Measurements from ENCODE around the gene CRB3.

GRCh38 chr19:6451583-6452222 lies 12.4 kb upstream of the CRB3 start:
- no peak for TF ChIP-seq POLR2A (IDR thresholded peaks at IDR 0.05)
- no peak for TF ChIP-seq CTCF (IDR thresholded peaks at IDR 0.05)

Data from ovary (tissue), 3 donors.